ENCODE measurements around the gene MYO1B. TPM values are rescaled to one million over a fixed set of nuclear protein-coding genes. Genes with fewer than 3 reads are reported as not detected.
"Not testable (repeated sequence)": the region's sequence is repeated elsewhere in the genome, so short reads cannot be mapped to it uniquely, and the experiment has no call there.

MYO1B gene
- total and polyA plus RNA-seq, 2 donors: 26.5 to 28.5 TPM

DNA sequence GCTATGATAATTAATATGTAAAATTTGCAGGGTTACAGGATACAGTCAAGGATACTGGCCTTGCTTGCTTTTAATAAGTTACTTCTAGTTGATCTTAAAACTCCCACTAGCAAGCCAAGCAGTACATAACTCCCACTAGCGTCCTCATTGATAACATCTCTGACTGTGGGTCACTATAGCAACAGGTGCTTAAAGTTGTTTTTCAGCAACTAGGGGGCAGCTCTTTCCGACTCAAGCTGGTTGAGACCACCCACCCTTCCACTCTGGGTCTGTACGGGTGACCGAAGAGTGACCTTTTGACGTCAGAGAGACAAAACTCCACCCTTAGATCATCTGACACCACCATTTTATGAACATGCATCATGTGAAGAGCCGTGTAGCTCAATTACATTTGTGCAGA is 208.6 kb downstream of the MYO1B start:
- Histone ChIP-seq H3K27ac (ENCODE audit: low read depth in 1 of 2, low read length in 1 of 2) (no peak overlapping the region), H3K4me3 (ENCODE audit: low read length in 2 of 2) (no peak overlapping the region), H3K27me3 (ENCODE audit: control insufficient read depth in 2 of 2, insufficient read depth in 1 of 2, low read length in 1 of 2) (no peaks in the 10 kb centered on the region), H3K9me3 (ENCODE audit: control insufficient read depth in 2 of 2, insufficient read depth in 1 of 2, low read length in 1 of 2) (peaks cover 0 to 3% of the 10 kb centered on the region in 2 donors), H3K4me1 (ENCODE audit: control insufficient read depth in 2 of 2, insufficient read depth in 2 of 2, low read length in 2 of 2) (no peaks in the 10 kb centered on the region), H3K36me3 (ENCODE audit: control insufficient read depth in 2 of 2, insufficient read depth in 2 of 2, low read length in 1 of 2) (no peaks in the 10 kb centered on the region)
- WGBS: 93% methylated on average over 6 of the region's 6 CpGs
- no peak for DNase-seq (ENCODE audit: low read depth in 6 of 9, low spot score in 9 of 9)

DNA sequence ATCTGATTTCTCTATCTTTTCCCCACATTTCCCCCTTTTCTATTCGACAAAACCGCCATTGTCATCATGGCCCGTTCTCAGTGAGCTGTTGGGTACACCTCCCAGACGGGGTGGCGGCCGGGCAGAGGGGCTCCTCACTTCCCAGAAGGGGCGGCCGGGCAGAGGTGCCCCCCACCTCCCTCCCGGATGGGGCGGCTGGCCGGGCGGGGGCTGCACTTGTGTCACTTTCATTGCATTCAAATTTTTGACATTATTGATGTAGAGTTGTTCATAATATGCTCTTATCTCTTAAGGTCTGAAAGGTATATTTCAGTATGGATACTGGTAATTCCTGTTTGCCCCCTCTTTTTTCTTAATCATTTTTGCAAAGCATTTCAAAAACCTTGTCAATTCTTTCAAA is 211.3 kb downstream of the MYO1B start:
- H3K36me3 ChIP-seq (ENCODE audit: control insufficient read depth in 2 of 2, insufficient read depth in 2 of 2, low read length in 1 of 2); H3K4me1 ChIP-seq (ENCODE audit: control insufficient read depth in 2 of 2, insufficient read depth in 2 of 2, low read length in 2 of 2); H3K4me3 ChIP-seq (ENCODE audit: low read length in 2 of 2); DNase-seq (ENCODE audit: low read depth in 6 of 9, low spot score in 9 of 9); H3K9me3 ChIP-seq (ENCODE audit: control insufficient read depth in 2 of 2, insufficient read depth in 1 of 2, low read length in 1 of 2); H3K27ac ChIP-seq (ENCODE audit: low read depth in 1 of 2, low read length in 1 of 2); H3K27me3 ChIP-seq (ENCODE audit: control insufficient read depth in 2 of 2, insufficient read depth in 1 of 2, low read length in 1 of 2): not testable (repeated sequence)
- 99% methylated on average over 6 of the region's 12 CpGs for WGBS

DNA sequence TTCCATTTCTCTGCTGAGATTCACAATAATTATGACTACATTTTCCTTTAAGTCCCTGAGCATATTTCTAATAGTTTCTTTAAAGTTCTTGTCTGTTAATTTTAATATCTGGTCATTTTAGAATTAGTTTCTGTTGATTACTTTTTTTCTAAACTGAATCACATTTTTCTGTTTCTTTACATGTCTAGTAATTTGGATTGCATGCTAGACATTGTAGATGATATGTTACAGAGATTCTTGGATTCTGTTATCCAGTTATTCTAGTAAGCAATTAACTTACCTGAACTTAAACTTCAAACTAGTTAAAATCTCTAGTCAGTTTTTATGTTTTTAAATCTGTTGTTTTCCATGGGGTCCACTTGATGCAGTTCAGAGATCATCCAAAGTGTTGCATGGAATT is 214.0 kb downstream of the MYO1B start:
- H3K27ac ChIP-seq (ENCODE audit: low read depth in 1 of 2, low read length in 1 of 2): no peak overlapping the region
- H3K4me1 ChIP-seq (ENCODE audit: control insufficient read depth in 2 of 2, insufficient read depth in 2 of 2, low read length in 2 of 2): no peaks in the 10 kb centered on the region
- no peaks in the 10 kb centered on the region for H3K9me3 ChIP-seq (ENCODE audit: control insufficient read depth in 2 of 2, insufficient read depth in 1 of 2, low read length in 1 of 2)
- no peaks in the 10 kb centered on the region for H3K36me3 ChIP-seq (ENCODE audit: control insufficient read depth in 2 of 2, insufficient read depth in 2 of 2, low read length in 1 of 2)
- H3K4me3 ChIP-seq (ENCODE audit: low read length in 2 of 2): no peak overlapping the region
- no peak for DNase-seq (ENCODE audit: low read depth in 6 of 9, low spot score in 9 of 9)
- H3K27me3 ChIP-seq (ENCODE audit: control insufficient read depth in 2 of 2, insufficient read depth in 1 of 2, low read length in 1 of 2): no peaks in the 10 kb centered on the region

DNA sequence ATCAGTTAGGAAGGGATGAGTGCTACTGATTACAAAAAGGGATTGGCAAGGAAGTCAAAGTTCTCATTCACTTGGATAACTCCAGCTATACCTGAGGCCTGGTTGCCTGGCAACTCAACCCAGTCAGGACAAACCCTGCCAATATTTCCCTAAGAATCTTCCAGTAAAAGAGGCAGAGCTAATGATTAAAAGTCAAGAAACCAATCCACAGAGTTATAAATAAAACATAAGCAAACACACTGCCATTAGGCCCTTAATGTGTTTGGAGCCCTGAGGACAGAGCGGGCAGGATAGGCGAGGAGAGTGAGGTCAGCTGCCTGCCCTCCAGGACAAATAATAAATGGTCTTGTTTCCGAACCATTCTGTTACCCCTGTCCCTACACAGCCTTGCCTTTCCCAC is 217.2 kb downstream of the MYO1B start:
- Histone ChIP-seq H3K27me3 (ENCODE audit: control insufficient read depth in 2 of 2, insufficient read depth in 1 of 2, low read length in 1 of 2) (no peaks in the 10 kb centered on the region), H3K36me3 (ENCODE audit: control insufficient read depth in 2 of 2, insufficient read depth in 2 of 2, low read length in 1 of 2) (no peaks in the 10 kb centered on the region), H3K4me3 (ENCODE audit: low read length in 2 of 2) (no peak overlapping the region), H3K27ac (ENCODE audit: low read depth in 1 of 2, low read length in 1 of 2) (no peak overlapping the region), H3K4me1 (ENCODE audit: control insufficient read depth in 2 of 2, insufficient read depth in 2 of 2, low read length in 2 of 2) (no peaks in the 10 kb centered on the region), H3K9me3 (ENCODE audit: control insufficient read depth in 2 of 2, insufficient read depth in 1 of 2, low read length in 1 of 2) (no peaks in the 10 kb centered on the region)
- no peak for DNase-seq (ENCODE audit: low read depth in 6 of 9, low spot score in 9 of 9)
- WGBS: 98% methylated on average over 3 of the region's 3 CpGs

DNA sequence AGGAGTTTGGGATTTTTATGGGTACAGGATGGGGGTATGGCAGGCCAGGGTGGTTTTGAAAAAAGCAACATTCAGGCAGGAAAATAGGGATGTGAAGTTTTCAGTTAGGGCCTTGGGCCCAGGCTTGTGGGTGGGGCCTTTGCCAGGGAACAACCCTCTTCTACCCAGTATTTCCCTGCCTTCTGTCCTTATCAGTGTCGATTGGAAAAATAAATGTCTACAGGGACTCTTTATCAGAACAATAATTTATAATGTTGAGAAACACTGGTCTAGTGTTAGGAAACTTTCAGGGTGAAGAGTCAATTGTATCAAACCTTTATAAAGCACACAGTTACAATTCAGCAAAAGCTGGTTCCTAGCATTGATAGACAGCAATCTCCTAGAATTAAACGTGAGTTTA is 218.6 kb downstream of the MYO1B start:
- no peaks in the 10 kb centered on the region for H3K4me1 ChIP-seq (ENCODE audit: control insufficient read depth in 2 of 2, insufficient read depth in 2 of 2, low read length in 2 of 2)
- H3K27me3 ChIP-seq (ENCODE audit: control insufficient read depth in 2 of 2, insufficient read depth in 1 of 2, low read length in 1 of 2): no peaks in the 10 kb centered on the region
- no peaks in the 10 kb centered on the region for H3K36me3 ChIP-seq (ENCODE audit: control insufficient read depth in 2 of 2, insufficient read depth in 2 of 2, low read length in 1 of 2)
- DNase-seq (ENCODE audit: low read depth in 6 of 9, low spot score in 9 of 9): no peak
- H3K9me3 ChIP-seq (ENCODE audit: control insufficient read depth in 2 of 2, insufficient read depth in 1 of 2, low read length in 1 of 2): no peaks in the 10 kb centered on the region
- no peak overlapping the region for H3K27ac ChIP-seq (ENCODE audit: low read depth in 1 of 2, low read length in 1 of 2)
- 96% methylated on average over 2 of the region's 2 CpGs for WGBS
- H3K4me3 ChIP-seq (ENCODE audit: low read length in 2 of 2): no peak overlapping the region

- H3K4me1 ChIP-seq (ENCODE audit: control insufficient read depth in 2 of 2, insufficient read depth in 2 of 2, low read length in 2 of 2): no peaks in the 10 kb centered on the region
- H3K4me3 ChIP-seq (ENCODE audit: low read length in 2 of 2): no peak overlapping the region
- DNase-seq (ENCODE audit: low read depth in 6 of 9, low spot score in 9 of 9): no peak
- no peaks in the 10 kb centered on the region for H3K36me3 ChIP-seq (ENCODE audit: control insufficient read depth in 2 of 2, insufficient read depth in 2 of 2, low read length in 1 of 2)
- no peaks in the 10 kb centered on the region for H3K9me3 ChIP-seq (ENCODE audit: control insufficient read depth in 2 of 2, insufficient read depth in 1 of 2, low read length in 1 of 2)
- H3K27me3 ChIP-seq (ENCODE audit: control insufficient read depth in 2 of 2, insufficient read depth in 1 of 2, low read length in 1 of 2): no peaks in the 10 kb centered on the region
- no peak overlapping the region for H3K27ac ChIP-seq (ENCODE audit: low read depth in 1 of 2, low read length in 1 of 2)
- WGBS: 96% methylated on average over 3 of the region's 3 CpGs
Measured at GRCh38 chr2:191465766-191466420, 220.7 kb downstream of the MYO1B start.

GRCh38 chr2:191467113-191467512 is 221.9 kb downstream of the MYO1B start:
- Histone ChIP-seq H3K27ac (ENCODE audit: low read depth in 1 of 2, low read length in 1 of 2) (no peak overlapping the region), H3K9me3 (ENCODE audit: control insufficient read depth in 2 of 2, insufficient read depth in 1 of 2, low read length in 1 of 2) (no peaks in the 10 kb centered on the region), H3K36me3 (ENCODE audit: control insufficient read depth in 2 of 2, insufficient read depth in 2 of 2, low read length in 1 of 2) (no peaks in the 10 kb centered on the region), H3K4me1 (ENCODE audit: control insufficient read depth in 2 of 2, insufficient read depth in 2 of 2, low read length in 2 of 2) (no peaks in the 10 kb centered on the region), H3K27me3 (ENCODE audit: control insufficient read depth in 2 of 2, insufficient read depth in 1 of 2, low read length in 1 of 2) (no peaks in the 10 kb centered on the region), H3K4me3 (ENCODE audit: low read length in 2 of 2) (no peak overlapping the region)
- DNase-seq (ENCODE audit: low read depth in 6 of 9, low spot score in 9 of 9): no peak
- WGBS: 98% methylated on average over 5 of the region's 5 CpGs

DNA sequence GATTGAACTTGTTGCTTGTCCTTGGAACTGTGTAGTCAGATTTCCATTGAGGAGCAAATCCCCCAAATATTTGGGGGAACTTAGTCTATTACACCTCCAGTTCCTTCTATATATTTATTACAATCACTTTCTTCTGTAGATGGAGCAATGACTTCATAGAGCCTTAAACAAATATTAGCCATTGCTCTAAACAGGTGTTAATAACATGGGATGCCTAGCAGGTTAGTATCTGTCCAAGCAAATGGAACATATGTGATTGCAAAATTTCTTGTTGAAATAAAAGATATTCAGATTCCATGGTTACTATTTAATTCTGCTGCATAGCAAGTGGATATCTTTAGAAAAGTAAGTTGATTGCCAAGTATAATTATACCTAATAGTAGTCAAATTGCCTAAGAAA is 225.1 kb downstream of the MYO1B start:
- H3K36me3 ChIP-seq (ENCODE audit: control insufficient read depth in 2 of 2, insufficient read depth in 2 of 2, low read length in 1 of 2): no peaks in the 10 kb centered on the region
- H3K4me1 ChIP-seq (ENCODE audit: control insufficient read depth in 2 of 2, insufficient read depth in 2 of 2, low read length in 2 of 2): no peaks in the 10 kb centered on the region
- DNase-seq (ENCODE audit: low read depth in 6 of 9, low spot score in 9 of 9): no peak
- H3K4me3 ChIP-seq (ENCODE audit: low read length in 2 of 2): no peak overlapping the region
- H3K27ac ChIP-seq (ENCODE audit: low read depth in 1 of 2, low read length in 1 of 2): no peak overlapping the region
- H3K27me3 ChIP-seq (ENCODE audit: control insufficient read depth in 2 of 2, insufficient read depth in 1 of 2, low read length in 1 of 2): no peaks in the 10 kb centered on the region
- H3K9me3 ChIP-seq (ENCODE audit: control insufficient read depth in 2 of 2, insufficient read depth in 1 of 2, low read length in 1 of 2): peaks cover 0 to under 1% of the 10 kb centered on the region in 2 donors

- Histone ChIP-seq H3K27ac (ENCODE audit: low read depth in 1 of 2, low read length in 1 of 2) (no peak overlapping the region), H3K27me3 (ENCODE audit: control insufficient read depth in 2 of 2, insufficient read depth in 1 of 2, low read length in 1 of 2) (no peaks in the 10 kb centered on the region), H3K4me1 (ENCODE audit: control insufficient read depth in 2 of 2, insufficient read depth in 2 of 2, low read length in 2 of 2) (no peaks in the 10 kb centered on the region), H3K36me3 (ENCODE audit: control insufficient read depth in 2 of 2, insufficient read depth in 2 of 2, low read length in 1 of 2) (no peaks in the 10 kb centered on the region), H3K4me3 (ENCODE audit: low read length in 2 of 2) (no peak overlapping the region), H3K9me3 (ENCODE audit: control insufficient read depth in 2 of 2, insufficient read depth in 1 of 2, low read length in 1 of 2) (peaks cover 0 to 3% of the 10 kb centered on the region in 2 donors)
- 74% methylated on average over 1 of the region's 1 CpG for WGBS
- no peak for DNase-seq (ENCODE audit: low read depth in 6 of 9, low spot score in 9 of 9)
Measured at GRCh38 chr2:191474464-191474863, 229.3 kb downstream of the MYO1B start.

Measured in thymus (tissue), 11 donors.